HEK293 (cell line): ENCODE results near the gene MARCHF5.

Experiments
- CTCF ChIP-seq: fragments of 450-650 bp; formaldehyde crosslinking; IDR thresholded peaks from 2 replicates; pipeline ENCODE4 v1.5.1; 2016; ENCODE audit warnings: missing biosample characterization, missing genetic modification characterization
- HOXD13 ChIP-seq: sonication (generic); formaldehyde crosslinking; IDR thresholded peaks from 2 replicates; pipeline ENCODE4 v1.8.0; 2022; ENCODE audit warnings: missing genetic modification reagents, borderline replicate concordance
- KLF16 ChIP-seq: fragments of 450-650 bp; formaldehyde crosslinking; IDR thresholded peaks from 2 replicates; pipeline ENCODE4 v1.5.1; 2017; ENCODE audit warnings: missing biosample characterization, missing genetic modification characterization
- ZNF302 ChIP-seq: fragments of 450-650 bp; formaldehyde crosslinking; IDR thresholded peaks from 2 replicates; pipeline ENCODE4 v1.5.1; 2016; ENCODE audit warnings: missing biosample characterization, missing genetic modification characterization, low read depth
- ZNF426 ChIP-seq: fragments of 450-650 bp; formaldehyde crosslinking; IDR thresholded peaks from 2 replicates; pipeline ENCODE4 v1.5.1; 2017; ENCODE audit warnings: missing biosample characterization, missing genetic modification characterization, mild to moderate bottlenecking, inconsistent platforms, moderate library complexity
- TF ChIP-seq, protein P1 (sequence below): fragments of 450-650 bp; formaldehyde crosslinking; IDR thresholded peaks from 2 replicates; pipeline ENCODE4 v1.5.1; 2016; ENCODE audit warnings: missing biosample characterization, missing genetic modification characterization
- TF ChIP-seq, protein P2 (sequence below): IDR thresholded peaks from 2 replicates; pipeline ENCODE4 v1.6.1; 2011; ENCODE audit warnings: mild to moderate bottlenecking, low read depth, low read length, borderline replicate concordance
- TF ChIP-seq, protein P3 (sequence below): fragments of 450-650 bp; formaldehyde crosslinking; IDR thresholded peaks from 2 replicates; pipeline ENCODE4 v1.5.1; 2017; ENCODE audit warnings: missing biosample characterization, missing genetic modification characterization

DNA sequence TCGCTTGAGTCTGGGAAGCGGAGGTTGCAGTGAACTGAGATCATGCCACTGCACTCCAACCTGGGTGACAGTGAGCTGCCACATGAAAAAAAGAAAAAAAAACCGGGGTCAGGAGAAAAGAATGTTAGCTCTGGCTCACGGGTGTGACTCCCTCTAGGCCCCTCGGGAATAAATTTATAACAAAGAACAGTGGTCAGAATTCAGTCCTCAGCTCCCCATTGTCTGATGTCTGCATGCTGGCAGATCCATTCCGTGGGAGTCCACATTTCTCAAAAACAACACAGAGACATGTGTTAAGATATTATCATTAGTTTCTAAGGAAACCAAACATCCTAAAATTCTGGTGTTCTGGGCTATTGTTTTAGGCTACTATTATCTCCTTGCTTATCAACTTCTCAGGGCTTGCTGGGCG lies 90.6 kb downstream of the MARCHF5 start:
- no peak for TF ChIP-seq ZNF302
- TF ChIP-seq, protein P1, sequence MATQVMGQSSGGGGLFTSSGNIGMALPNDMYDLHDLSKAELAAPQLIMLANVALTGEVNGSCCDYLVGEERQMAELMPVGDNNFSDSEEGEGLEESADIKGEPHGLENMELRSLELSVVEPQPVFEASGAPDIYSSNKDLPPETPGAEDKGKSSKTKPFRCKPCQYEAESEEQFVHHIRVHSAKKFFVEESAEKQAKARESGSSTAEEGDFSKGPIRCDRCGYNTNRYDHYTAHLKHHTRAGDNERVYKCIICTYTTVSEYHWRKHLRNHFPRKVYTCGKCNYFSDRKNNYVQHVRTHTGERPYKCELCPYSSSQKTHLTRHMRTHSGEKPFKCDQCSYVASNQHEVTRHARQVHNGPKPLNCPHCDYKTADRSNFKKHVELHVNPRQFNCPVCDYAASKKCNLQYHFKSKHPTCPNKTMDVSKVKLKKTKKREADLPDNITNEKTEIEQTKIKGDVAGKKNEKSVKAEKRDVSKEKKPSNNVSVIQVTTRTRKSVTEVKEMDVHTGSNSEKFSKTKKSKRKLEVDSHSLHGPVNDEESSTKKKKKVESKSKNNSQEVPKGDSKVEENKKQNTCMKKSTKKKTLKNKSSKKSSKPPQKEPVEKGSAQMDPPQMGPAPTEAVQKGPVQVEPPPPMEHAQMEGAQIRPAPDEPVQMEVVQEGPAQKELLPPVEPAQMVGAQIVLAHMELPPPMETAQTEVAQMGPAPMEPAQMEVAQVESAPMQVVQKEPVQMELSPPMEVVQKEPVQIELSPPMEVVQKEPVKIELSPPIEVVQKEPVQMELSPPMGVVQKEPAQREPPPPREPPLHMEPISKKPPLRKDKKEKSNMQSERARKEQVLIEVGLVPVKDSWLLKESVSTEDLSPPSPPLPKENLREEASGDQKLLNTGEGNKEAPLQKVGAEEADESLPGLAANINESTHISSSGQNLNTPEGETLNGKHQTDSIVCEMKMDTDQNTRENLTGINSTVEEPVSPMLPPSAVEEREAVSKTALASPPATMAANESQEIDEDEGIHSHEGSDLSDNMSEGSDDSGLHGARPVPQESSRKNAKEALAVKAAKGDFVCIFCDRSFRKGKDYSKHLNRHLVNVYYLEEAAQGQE (tag by site-specific recombination) = no peak
- no peak for TF ChIP-seq KLF16 (tag by site-specific recombination)
- no peak for TF ChIP-seq HOXD13 (CRISPR knock-in tag)
- TF ChIP-seq, protein P2, sequence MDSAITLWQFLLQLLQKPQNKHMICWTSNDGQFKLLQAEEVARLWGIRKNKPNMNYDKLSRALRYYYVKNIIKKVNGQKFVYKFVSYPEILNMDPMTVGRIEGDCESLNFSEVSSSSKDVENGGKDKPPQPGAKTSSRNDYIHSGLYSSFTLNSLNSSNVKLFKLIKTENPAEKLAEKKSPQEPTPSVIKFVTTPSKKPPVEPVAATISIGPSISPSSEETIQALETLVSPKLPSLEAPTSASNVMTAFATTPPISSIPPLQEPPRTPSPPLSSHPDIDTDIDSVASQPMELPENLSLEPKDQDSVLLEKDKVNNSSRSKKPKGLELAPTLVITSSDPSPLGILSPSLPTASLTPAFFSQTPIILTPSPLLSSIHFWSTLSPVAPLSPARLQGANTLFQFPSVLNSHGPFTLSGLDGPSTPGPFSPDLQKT = no peak
- no peak for TF ChIP-seq ZNF426 (tag by site-specific recombination)
- TF ChIP-seq CTCF (tag by site-specific recombination) = no peak
- TF ChIP-seq, protein P3, sequence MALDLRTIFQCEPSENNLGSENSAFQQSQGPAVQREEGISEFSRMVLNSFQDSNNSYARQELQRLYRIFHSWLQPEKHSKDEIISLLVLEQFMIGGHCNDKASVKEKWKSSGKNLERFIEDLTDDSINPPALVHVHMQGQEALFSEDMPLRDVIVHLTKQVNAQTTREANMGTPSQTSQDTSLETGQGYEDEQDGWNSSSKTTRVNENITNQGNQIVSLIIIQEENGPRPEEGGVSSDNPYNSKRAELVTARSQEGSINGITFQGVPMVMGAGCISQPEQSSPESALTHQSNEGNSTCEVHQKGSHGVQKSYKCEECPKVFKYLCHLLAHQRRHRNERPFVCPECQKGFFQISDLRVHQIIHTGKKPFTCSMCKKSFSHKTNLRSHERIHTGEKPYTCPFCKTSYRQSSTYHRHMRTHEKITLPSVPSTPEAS (tag by site-specific recombination) = no peak
